GM19328 (cell line): ENCODE measurements around the gene ALKBH4.
"Not testable (repeated sequence)": the region's sequence is repeated elsewhere in the genome, so short reads cannot be mapped to it uniquely, and the experiment has no call there.

ENCODE experiments used
- ATAC-seq: cut with Tn5 transposase; IDR thresholded peaks from one replicate; pipeline ENCODE4 v1.9.1; 2021; ENCODE audit warnings: mild to moderate bottlenecking, moderate library complexity; ENCODE audit not compliant: unreplicated experiment

The ALKBH4 gene

DNA sequence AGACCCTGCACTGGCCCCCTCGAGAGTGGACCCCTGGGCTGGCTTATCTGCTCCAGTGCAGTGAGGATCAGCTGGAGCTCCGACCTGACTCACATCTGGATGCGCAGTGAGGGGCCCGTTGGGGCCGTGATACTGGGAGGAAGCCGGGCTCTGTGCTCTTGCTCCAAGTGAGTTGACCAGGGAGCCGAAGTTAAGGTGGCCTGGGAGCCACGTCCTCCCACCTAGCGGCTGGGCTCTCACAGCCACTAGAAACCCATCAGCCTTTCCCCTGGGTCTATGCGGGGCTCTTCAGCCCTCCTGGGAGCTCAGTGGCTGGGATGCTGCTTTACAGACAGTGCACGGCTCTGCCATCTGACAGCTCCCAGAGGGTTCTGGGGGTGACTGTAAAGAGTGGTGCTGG, 9.1 kb downstream of the ALKBH4 start:
- ATAC-seq: no peak

DNA sequence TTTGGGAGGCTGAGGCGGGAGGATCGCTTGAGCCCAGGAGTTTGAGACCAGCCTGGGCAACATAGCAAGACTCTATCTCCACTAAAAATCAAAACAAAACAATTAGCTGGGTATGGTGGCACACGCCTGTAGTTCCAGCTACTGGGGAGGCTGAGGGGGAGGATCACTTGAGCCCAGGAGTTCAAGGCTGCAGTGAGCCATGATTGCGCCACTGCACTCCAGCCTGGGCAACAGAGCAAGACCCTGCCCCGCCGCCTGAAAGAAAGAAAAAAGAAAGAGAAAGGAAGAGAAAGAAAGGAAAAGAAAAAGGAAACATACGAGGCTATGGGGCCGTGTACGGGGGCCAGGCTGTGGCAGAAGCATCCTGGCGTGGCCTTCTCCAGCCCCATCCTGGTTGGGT, 9.7 kb downstream of the ALKBH4 start:
- ATAC-seq: not testable (repeated sequence)

DNA sequence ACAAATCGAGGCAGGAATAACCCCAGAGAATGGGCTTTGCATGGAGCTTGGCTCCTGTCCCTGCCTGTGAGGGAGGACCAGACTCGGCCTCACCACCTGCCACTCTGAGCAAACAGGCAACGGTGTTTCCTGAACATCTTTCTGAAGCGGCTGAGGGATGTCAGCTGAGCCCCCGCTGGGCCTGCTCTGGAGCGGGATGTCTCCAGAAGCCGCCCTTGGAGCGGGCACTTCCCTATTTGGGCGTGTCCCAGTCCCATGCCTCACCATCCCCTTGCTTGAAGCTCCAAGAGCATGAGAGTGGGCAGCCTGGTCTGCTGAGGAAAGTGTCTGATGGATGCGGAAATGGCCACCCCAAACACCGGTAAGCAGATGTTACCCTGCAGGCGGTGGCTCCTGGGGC, 10.2 kb downstream of the ALKBH4 start:
- ATAC-seq: no peak

DNA sequence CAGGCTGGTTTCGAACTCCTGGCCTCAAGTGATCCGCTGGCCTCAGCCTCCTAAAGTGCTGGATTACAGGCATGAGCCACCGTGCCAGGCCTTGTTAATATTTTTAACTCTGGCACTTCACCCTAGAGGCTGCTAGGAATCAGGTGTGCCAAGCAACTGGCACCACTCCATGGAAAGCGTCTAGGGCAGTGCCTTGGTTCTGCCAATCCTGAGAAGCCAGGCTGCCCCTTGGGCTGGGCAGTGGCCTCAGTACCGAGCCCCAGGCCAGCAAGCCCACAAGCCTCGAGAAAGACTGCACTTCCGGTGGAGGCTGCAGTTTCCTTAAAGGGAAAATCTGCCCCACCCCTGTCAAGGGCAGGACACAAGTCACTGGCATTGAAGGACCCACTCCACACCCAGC, 11.3 kb downstream of the ALKBH4 start:
- no peak for ATAC-seq

DNA sequence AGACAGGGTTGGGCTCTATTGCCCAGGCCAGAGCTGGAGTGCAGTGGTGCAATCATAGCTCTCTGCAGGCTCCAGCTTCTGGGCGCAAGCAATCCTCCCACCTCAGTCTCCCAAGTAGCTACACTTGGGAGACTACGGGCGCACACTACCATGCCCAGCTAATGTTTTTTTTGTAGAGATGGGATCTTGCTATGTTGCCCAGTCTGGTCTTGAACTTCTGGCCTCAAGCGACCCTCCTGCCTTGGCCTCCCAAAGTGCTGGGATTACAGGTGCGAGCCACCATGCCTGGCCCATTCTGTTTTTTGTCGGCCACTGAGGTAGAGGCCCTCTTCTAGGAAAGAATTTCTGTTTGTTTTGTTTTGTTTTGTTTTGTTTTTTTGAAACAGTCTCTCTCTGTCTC, 12.2 kb downstream of the ALKBH4 start:
- no peak for ATAC-seq

DNA sequence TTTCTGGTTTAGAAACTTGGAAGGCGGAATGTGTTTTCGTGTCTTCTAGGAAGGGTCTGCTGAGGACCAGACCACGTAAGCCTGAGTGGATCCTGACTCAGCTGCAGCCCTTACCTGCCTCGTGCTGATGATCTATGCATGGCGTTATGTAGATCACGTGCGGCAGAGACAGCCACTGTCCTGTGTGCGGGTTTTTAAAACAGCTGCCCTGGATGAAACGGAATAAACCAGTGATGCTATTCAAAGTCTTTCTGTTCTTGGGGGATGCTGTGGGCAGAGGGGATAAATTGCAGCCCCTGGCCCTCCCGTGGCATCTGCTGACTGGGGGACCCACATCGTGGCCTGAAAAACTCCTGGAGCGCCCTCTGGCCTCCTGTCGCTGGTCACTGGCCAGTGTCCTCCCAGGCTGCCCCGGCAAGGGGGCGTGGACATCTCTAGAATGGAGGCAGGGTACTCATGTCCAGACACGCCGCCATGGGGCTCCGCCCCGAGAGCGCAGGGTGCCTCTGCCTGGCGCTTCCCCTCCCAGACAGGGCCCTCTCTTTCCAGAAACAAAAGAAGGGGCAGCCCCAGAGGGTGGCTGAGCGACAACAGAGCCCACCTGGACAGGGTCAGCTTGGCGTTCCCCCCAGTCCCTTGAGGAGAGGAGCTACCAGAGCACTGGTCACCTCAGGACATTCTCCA, 13.2 kb downstream of the ALKBH4 start:
- ATAC-seq: no peak

DNA sequence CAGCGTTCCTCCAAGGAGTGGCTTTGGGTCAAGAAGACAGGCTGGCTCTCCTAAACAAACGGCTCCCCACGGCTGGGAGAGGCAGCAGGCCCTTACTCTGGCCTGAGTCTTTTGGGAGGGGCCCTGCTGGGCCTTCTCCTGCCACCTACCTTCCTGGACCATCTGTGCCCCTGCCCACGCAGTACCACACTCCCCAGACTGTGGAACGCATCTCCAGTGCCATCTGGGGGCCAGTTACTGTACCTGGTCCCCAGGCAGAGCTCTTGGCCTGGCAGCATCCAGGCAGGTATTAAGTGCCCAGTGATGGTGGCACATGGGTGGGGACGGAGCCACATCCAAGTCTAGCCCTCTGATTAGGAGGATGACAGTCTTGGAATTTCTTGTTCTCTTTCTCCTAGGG, 14.4 kb downstream of the ALKBH4 start:
- ATAC-seq: no peak

DNA sequence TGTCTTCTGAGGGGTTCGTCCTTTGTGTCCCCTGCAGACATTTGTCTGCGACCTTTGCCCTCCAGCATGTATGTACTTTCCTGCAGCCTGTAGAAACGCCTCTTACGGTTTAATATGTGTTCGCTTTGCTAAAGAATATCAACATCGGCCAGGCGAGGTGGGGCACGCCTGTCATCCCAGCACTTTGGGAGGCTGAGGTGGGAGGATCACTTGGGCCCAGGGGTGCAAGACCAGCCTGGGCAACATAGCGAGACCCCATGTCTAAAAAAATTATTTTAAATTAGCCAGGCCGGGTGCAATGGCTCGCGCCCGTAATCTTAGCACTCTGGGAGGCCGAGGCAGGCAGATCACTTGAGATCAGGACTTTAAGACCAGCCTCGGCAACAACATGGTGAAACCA, 15.5 kb downstream of the ALKBH4 start:
- ATAC-seq: no peak

DNA sequence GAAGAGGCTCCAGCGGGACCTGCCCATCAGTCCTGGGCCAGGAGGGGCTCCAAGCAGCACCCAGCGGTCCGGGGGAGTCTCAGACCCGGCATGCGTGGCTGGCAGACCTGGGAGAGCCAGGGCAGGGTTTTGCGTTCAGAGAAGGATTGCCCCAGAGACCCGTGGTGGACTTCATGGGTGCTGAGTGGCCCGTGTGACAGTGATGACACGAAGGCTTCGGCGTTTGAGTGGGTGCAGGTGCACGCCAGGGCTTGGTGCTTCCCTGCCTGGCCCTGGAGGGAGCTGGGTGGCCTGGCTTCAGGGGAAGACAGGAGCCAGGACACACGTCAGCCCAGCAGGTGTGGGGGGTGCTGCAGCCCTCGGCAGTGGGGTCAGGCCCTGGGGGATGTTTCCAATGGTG, 17.4 kb downstream of the ALKBH4 start:
- no peak for ATAC-seq

DNA sequence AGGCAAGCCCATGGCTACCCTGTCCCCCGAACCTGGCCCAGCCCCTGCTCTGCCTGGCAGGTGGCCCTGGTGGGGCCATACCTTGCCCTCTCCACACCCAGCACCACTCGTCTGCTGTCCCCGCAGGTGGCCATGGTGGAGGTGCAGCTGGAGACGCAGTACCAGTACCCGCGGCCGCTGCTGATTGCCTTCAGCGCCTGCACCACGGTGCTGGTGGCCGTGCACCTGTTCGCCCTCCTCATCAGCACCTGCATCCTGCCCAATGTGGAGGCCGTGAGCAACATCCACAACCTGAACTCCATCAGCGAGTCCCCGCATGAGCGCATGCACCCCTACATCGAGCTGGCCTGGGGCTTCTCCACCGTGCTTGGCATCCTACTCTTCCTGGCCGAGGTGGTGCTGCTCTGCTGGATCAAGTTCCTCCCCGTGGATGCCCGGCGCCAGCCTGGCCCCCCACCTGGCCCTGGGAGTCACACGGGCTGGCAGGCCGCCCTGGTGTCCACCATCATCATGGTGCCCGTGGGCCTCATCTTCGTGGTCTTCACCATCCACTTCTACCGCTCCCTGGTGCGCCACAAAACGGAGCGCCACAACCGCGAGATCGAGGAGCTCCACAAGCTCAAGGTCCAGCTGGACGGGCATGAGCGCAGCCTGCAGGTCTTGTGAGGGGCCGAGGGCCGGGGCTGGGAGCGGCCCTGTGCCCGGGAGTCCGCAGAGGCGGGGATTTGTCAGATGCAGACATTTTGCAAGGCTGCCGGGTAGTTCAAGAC, 18.1 kb downstream of the ALKBH4 start:
- ATAC-seq: no peak

DNA sequence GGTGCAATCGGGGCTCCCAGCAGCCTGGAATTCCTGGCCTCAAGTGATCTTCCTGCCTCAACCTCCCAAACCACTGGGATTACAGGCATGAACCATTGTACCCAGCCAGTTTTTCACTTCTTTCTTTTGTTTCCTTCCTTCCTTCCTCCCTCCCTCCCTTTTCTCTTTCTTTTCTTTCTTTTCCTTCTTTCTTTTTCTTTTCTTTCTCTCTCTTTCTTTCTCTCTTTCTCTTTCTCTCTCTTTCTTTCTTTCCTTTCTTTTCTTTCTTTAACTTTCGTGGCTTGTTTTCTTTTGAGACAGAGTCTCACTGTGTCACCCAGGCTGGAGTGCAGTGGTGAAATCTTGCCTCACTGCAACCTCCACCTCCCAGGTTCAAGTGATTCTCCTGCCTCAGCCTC, 19.0 kb downstream of the ALKBH4 start:
- ATAC-seq: no peak

DNA sequence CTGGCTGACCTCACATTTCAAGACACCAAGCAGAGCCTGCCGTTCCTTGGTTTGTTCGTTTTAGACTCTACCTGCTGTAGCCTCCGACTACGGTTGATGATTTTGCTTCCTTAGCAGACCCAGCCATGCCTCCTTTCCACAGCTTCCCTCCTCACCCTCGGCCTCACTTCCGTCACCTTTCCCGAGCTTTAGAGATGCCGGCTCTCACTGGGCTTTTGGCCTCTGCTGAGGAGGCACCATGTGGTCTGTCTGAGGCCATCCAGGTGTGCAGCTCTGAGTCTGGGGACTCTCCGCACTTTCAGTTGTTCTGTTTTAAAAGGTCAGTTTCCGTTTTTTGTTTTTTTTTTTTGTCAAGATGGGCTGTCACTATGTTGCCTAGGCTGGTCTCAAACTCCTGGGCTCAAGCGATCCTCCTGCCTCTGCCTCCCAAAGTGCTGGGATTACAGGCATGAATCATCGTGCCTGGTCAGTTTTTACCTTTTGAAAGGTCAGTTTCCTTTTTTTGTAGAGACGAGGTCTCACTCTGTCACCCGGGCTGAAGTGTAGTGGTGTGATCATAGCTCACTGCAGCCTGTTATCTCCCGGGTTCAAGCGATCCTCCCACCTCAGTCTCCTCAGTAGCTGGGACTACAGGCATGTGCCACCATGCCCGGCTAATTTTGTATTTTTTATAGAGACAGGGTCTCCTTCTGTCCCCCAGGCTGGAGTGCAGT, 19.5 kb downstream of the ALKBH4 start:
- peak; percentile 44 for ATAC-seq

DNA sequence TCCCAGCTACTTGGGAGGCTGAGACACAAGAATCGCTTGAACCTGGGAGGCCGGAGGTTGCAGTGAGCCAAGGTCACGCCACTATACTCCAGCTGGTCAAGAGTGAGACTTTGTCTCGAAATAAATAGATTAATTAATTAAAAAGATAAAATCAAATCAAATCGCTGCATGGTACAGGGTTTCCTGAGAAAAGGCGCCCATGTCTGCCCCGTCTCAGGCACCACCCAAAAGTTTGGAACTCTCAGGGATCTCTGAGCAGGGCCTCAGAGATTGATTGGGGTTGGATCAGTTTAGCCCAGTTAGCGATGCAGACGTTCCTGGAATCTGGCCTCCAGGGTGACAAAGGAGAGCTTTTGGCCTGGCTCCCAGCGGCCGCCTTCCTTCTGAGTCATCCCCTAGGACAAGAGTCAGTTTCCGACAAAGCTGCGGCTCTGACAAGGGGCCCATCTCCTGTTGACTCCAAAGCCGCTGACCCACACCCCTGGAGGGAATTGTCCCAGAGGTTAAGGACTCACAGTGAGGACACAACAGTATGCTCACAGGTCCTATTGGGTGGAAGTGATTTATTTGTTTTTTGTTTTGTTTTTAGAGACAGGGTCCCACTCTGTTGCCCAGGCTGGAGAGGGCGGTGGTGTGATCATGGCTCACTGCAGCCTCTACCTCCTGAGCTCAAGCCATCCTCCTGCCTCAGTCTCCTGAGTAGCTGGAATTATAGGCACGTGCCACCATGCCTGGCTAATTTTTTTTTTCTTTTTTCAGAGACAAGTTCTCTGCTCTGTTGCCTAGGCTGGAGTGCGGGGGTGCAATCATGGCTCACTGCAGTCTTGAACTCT, 24.5 kb downstream of the ALKBH4 start:
- no peak for ATAC-seq

DNA sequence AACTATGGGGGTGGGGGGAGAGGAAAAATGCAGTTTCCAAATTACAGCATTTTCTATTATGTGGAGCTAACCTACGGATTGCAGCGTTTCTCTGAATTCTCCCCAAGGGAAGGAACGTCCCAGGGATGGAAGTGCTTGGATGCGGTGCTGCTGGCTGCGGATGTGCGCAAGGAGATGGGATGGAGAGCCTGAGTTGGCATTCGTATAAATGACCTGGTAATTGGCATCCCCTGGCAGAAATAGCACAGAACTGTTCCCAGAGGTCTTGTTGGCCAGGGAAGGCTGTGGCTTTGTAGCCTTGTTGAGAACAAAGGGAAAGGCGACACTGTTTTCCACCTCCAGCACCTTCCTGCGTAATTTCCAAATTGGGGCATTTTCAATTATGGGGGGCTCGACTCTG, 28.5 kb downstream of the ALKBH4 start:
- no peak for ATAC-seq

DNA sequence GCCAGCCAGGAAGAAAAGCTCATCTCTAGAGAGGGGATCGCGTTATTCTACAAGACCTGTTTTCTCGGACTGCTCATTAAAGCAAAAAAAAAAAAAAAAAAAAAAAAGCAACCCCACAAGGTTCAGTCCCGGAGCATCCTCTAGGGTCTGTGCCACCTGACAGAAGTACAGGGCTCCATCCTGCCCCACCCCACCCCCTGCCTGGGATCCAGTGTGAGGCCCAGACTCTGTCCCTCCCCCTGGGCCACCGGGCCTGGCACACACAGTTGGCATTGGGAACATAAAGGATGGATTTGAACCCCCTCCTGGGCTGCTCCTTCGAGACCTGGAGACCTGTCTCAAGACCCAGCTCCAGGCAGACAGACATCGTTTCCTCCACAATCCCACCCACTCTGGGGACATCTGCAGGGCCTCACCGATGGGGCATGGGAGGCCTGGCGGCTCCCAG, 30.6 kb downstream of the ALKBH4 start:
- no peak for ATAC-seq

DNA sequence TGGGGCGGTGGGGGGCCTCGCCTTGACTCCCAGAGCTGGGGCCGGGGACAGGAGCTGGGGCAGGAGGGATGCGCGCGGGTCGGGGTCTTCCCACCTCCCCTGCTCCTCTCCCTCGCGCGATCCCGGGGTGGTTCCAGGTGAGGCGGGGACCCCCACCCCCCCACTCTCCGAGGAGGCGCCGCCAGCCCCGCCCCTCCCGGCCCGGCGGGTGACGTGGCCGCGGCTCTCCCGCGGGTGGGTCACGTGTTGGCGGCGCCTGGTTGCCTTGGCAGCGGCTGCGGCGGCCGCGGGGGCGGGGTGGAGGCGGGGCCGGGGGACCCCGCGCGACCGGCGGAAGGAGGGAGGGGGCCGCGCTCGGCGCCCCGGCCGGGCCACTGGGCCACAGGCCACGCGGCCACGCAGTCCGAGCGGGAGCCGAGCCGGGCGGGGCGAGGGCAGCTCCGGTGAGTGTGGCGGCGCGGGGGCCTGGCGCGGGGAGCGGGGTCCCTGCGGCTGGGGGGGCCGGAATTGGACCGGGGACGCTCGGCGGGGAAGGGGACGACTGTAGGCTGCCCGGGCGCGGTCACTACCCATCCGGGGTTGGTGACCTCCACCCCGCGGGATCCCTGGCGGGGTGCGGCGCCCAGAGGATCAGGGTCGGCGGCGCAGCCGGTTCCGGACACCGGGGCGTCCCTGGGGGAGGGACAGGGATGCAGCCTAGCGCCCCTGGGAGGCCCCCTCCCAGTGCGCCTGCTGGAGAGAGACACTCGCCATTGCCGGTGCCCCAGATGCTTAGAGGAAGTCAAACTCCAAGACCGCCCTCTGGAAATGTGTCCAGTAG, 31.2 kb downstream of the ALKBH4 start, which contains the start of gene ORAI2:
ORAI2 (plus strand) TSS at position 357 of the 820 bp plus-strand sequence. CDS start 5,382 bp downstream, outside the sequence.
- ATAC-seq: peak; percentile 58

DNA sequence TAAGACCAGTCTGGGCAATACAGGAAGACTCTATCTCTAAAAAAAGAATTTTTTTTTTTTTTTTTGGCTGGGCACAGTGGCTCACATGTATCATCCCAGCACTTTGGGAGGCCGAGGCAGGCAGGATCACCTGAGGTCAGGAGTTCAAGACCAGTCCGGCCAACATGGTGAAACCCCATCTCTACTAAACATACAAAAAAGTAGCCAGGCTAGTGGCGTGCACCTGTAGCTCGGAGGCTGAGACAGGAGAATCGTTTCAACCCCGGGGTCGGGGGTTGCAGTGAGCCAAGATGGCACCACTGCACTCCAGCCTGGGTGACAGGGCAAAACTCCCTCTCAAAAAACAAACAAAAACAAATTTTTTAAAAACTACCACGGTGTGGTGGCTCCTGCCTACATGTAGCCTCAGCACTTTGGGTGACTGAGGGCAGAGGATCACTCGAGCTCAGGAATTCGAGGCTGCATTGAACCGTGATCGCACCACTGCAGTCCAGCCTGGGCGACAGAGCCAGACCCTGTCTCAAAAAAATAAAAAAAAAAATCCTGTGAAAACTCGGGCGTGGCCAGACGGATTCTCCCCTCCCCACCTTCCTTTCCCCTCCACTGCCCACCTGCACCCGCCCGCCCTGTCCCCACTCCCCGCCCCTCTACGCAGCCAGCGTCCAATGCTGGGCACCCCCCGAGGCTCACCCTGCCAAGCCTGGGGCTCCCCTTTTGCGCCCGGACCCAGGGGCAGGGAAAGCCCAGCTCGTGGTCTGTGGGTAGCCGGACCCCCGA, 32.0 kb downstream of the ALKBH4 start:
- peak; percentile 14 for ATAC-seq

DNA sequence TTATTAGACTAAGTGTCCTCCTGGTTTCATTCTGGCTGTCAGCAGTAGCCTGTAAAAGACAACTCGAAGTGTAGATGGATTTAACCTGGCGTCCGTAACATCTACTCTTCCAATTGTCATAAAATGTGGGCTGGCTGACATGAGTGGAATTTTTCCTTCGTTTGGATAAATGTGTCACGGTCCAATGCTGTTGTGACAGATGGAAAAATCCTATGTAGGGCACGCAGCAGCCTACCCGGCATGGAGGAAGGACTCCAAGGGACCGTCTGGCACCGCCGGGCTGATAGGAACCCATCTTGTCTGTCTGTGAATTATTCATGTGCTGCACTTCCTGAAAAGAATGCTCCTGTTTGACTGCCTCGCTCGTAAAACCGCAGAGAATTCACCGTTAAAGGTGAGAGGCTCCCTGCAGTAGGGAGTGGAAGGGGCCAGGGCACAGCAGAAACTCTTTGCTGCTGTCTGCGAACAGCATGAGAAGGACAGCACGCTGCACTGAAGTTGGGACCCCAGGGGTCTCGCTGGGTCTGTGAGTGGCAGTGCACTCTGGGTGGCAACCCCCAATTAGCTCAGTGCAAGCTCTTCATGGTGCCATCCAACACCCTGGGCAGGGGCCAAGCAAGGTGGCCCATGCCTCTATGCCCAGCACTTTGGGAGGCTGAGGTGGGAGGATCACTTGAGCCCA, 32.9 kb downstream of the ALKBH4 start:
- ATAC-seq: no peak
